ENCODE measurements around the gene CLCN3.

DNA sequence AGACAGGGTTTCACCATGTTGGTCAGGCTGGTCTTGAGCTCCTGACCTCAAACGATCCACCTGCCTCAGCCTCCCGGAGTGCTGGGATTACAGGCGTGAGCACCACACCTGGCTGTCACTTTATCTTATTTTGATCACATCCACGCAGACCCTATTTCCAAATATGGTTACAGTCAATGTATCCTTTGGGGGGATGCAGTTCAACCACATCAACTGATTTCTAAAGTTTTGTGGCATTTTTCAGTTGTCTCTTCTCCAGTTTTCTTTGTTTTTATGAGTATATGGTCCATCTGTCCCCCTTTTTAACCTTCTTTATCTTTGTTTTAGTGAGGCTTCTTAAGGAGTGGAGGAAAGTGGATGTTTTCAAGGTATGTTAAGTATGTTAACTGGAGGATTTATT, 141.5 kb downstream of the CLCN3 start:
- TF ChIP-seq POLR2A (IDR thresholded peaks at IDR 0.05), result no peak
- TF ChIP-seq, protein P1, sequence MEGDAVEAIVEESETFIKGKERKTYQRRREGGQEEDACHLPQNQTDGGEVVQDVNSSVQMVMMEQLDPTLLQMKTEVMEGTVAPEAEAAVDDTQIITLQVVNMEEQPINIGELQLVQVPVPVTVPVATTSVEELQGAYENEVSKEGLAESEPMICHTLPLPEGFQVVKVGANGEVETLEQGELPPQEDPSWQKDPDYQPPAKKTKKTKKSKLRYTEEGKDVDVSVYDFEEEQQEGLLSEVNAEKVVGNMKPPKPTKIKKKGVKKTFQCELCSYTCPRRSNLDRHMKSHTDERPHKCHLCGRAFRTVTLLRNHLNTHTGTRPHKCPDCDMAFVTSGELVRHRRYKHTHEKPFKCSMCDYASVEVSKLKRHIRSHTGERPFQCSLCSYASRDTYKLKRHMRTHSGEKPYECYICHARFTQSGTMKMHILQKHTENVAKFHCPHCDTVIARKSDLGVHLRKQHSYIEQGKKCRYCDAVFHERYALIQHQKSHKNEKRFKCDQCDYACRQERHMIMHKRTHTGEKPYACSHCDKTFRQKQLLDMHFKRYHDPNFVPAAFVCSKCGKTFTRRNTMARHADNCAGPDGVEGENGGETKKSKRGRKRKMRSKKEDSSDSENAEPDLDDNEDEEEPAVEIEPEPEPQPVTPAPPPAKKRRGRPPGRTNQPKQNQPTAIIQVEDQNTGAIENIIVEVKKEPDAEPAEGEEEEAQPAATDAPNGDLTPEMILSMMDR (IDR thresholded peaks at IDR 0.05), result no peak
- TF ChIP-seq EP300 (IDR thresholded peaks at IDR 0.05), result no peak
